Erythroblast (primary cell): ENCODE results near the gene C1QTNF8.

Experiments
- GATA1 ChIP-seq: IDR thresholded peaks from 2 replicates; pipeline ENCODE4 v1.6.1; 2011; ENCODE audit warnings: low read depth, mild to moderate bottlenecking, control low read depth, low read length, moderate library complexity
- POLR2A ChIP-seq: IDR thresholded peaks from 2 replicates; pipeline ENCODE4 v1.6.1; 2011; ENCODE audit warnings: mild to moderate bottlenecking, low read length

GRCh38 chr16:1133271-1133670, 37.2 kb upstream of the C1QTNF8 start:
- no peak for TF ChIP-seq POLR2A
- no peak for TF ChIP-seq GATA1
